Fibroblast of the aortic adventitia (primary cell): ENCODE results near the gene GRIN3B. TPM values are rescaled to one million over a fixed set of nuclear protein-coding genes. Genes with fewer than 3 reads are reported as not detected.

Experiments
- DNase-seq: peaks from one replicate; pipeline ENCODE4 v3.0.0-alpha.2; 2010; ENCODE audit warnings: low read depth
- H3K4me3 ChIP-seq: 2 replicates; pipeline ENCODE4 v1.5.1; 2011; ENCODE audit warnings: low read depth, mild to moderate bottlenecking, control low read depth, low read length, moderate library complexity
- CTCF ChIP-seq: IDR thresholded peaks from 2 replicates; pipeline ENCODE4 v1.5.1; 2011; ENCODE audit warnings: mild to moderate bottlenecking, low read length, control low read depth, inconsistent platforms; ENCODE audit not compliant: insufficient read depth
- total RNA-seq: library from RNA; depleted of rRNA; stranded (reverse); fragments of >200 nt; gene quantifications from 2 replicates; pipeline ENCODE4 v1.2.3, GENCODE V29; 2012; ENCODE audit warnings: low replicate concordance

GRIN3B gene
- total RNA-seq, 1 donor = 0.45 TPM

- DNase-seq = no peak
- TF ChIP-seq CTCF = no peak
- H3K4me3 ChIP-seq = no peak overlapping the region
Observed at GRCh38 chr19:1053176-1054101, 53.2 kb downstream of the GRIN3B start.

- no peak overlapping the region for H3K4me3 ChIP-seq
- no peak for DNase-seq
- TF ChIP-seq CTCF = no peak
Observed at GRCh38 chr19:1054102-1055027, 54.1 kb downstream of the GRIN3B start.

GRCh38 chr19:1055028-1055425, 54.8 kb downstream of the GRIN3B start:
- no peak overlapping the region for H3K4me3 ChIP-seq
- no peak for TF ChIP-seq CTCF
- no peak for DNase-seq

- no peak overlapping the region for H3K4me3 ChIP-seq
- no peak for TF ChIP-seq CTCF
- no peak for DNase-seq
Observed at GRCh38 chr19:1055886-1056620, 55.8 kb downstream of the GRIN3B start.

GRCh38 chr19:1057176-1057855, 57.1 kb downstream of the GRIN3B start:
- DNase-seq = peak; percentile 69
- H3K4me3 ChIP-seq = no peak overlapping the region
- TF ChIP-seq CTCF = no peak

GRCh38 chr19:1058112-1058511, 57.9 kb downstream of the GRIN3B start:
- no peak overlapping the region for H3K4me3 ChIP-seq
- TF ChIP-seq CTCF = no peak
- DNase-seq = no peak
